Measurements from ENCODE around the gene CD19.

CD19 gene

GRCh38 chr16:28983644-28984043 lies 51.9 kb downstream of the CD19 start:
- no peak for FAIRE-seq

- FAIRE-seq: no peak
These were observed 52.3 kb downstream of the CD19 start for GRCh38 chr16:28984091-28984490.

GRCh38 chr16:28984619-28985135 lies 52.9 kb downstream of the CD19 start, which contains the start of gene LAT:
Gene LAT (plus strand): TSS chr16:28985052. CDS start chr16:28985418, 366 bp downstream.
- FAIRE-seq: no peak

- FAIRE-seq: no peak
These were observed 53.7 kb downstream of the CD19 start for GRCh38 chr16:28985211-28986041.

GRCh38 chr16:28986046-28986445 lies 54.3 kb downstream of the CD19 start:
- no peak for FAIRE-seq

GRCh38 chr16:28986492-28986891 lies 54.7 kb downstream of the CD19 start:
- no peak for FAIRE-seq

GRCh38 chr16:28987170-28987853 lies 55.5 kb downstream of the CD19 start:
- FAIRE-seq: no peak

Data from TTC549 (cell line).